Ovary (tissue), 3 donors: ENCODE data around the gene FLCN.

Experiments used
- CTCF ChIP-seq, 3 donors: fragments of 450-650 bp in 2 of 3; fragments of 200-600 bp in 1 of 3; IDR thresholded peaks; one replicate each; pipeline versions ENCODE4 v1.5.1 to v1.8.0; 2016 to 2022; ENCODE audit warnings: antibody characterized with exemption in 3 of 3, mild to moderate bottlenecking in 1 of 3
- EP300 ChIP-seq: sonication (generic); formaldehyde crosslinking; IDR thresholded peaks from one replicate; pipeline ENCODE4 v1.6.1; 2017; ENCODE audit warnings: antibody characterized with exemption
- donor health status: DM: no; HTN: no; CAD: no.

- no peak for TF ChIP-seq CTCF (IDR thresholded peaks at IDR 0.05)
- no peak for TF ChIP-seq EP300
Observed at GRCh38 chr17:17216776-17217175, 20.2 kb downstream of the FLCN start.
